ENCODE results near the gene TAF1D.

DNA sequence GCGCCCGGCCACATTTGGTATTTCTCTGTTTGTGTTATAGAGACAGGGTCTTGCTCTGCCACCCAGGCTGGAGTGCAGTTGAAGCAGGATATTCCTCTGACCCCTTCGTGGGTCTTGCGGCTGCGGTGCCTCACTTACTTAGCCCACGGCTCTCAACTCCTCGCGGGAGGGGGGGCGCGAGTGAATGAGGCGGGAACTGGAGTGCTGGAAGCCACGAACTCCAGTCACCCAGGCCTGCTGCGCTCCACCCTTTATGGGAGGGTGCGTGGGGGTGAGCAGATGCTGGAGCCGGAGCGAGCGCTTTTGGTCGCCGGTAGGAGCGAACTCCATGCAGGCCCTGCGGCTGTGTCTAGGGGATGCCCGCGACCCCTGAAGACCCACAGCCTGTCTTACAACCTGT lies 2.0 kb upstream of the TAF1D start:
- no peak for TF ChIP-seq POLR2A (IDR thresholded peaks at IDR 0.05)
- TF ChIP-seq, protein P1, sequence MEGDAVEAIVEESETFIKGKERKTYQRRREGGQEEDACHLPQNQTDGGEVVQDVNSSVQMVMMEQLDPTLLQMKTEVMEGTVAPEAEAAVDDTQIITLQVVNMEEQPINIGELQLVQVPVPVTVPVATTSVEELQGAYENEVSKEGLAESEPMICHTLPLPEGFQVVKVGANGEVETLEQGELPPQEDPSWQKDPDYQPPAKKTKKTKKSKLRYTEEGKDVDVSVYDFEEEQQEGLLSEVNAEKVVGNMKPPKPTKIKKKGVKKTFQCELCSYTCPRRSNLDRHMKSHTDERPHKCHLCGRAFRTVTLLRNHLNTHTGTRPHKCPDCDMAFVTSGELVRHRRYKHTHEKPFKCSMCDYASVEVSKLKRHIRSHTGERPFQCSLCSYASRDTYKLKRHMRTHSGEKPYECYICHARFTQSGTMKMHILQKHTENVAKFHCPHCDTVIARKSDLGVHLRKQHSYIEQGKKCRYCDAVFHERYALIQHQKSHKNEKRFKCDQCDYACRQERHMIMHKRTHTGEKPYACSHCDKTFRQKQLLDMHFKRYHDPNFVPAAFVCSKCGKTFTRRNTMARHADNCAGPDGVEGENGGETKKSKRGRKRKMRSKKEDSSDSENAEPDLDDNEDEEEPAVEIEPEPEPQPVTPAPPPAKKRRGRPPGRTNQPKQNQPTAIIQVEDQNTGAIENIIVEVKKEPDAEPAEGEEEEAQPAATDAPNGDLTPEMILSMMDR (IDR thresholded peaks at IDR 0.05): no peak
